G401.6 (cell line): Measurements from ENCODE around the gene MAML2.

Experiments
- FAIRE-seq: peaks from 2 replicates; lab custom pipeline; 2012; peaks lifted over from hg19 to GRCh38; lab: Jason Lieb, UNC

MAML2 gene

DNA sequence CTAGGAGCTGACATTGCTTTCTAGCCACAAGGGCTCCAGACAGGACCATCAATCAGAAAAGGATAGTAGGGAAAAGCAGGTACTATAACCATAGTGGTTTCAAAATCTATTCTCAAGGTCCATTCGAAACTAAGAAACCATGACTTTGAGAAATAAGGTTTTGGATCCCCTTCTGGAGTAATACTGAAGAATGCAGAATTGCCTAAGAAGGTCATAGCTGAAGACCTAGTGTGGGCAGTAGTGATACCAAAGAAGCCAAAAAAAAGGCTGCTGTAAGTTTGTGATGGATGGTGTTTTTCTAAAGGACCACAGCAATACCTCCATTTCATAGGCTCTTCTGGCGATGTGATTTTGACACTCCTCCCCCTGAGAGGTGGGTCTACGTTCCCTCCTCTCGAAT lies 163.1 kb downstream of the MAML2 start:
- no peak for FAIRE-seq

DNA sequence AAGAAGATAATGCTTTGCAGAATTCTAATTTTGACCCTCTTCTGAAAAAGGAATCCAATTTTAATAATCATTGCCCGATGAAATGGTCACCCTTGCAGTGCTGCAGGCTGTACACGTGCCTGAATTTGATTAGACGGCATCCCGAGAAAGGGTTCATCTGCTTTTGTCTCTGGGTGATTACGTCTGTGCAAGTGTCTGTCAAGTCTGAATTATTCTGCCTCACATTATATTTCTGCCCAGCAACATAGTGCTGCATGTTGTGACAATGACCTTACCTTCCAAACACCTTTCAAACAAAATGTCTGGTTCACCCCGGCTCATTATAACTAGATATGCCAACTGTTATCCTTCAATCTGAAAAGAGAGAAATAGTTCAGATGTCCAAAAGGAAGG lies 164.1 kb downstream of the MAML2 start:
- FAIRE-seq = no peak

DNA sequence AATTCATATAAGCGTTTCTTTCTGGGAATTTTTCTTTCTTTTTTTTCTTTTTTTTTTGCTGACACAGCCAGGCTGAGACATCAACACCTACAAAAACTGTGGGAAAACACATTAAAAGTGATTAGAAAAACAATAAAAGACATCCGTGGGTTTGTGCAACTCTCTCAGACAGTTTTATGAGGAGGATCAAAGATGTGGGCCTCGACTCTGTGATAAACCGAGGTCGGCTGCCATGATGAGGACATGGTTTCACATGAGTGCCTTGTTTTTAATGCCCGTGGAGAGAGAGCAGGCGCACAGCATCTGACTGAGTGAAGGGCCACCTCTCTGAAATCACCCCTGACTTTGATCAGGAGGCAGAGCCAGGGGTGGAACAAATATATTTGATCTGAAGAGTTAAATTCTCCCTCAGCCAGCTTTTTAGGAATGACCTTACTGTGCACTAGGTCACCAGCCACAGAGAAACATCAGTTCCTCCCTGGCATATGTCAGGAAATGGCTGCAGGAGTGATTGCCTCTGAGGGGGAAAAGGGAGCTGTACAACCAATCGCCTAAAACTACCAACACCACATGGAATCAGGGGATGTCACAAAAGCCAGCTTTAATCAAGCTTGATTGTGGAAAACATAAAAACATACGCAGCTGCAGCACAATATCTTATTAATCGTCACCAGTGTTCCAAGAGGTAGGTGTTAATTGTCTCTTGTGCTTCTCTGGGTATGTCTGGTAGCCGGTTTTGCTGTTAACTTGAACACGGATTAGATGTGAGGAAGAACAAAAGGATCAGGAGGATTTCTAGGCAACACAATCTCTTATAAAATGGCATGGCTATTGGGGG lies 164.7 kb downstream of the MAML2 start:
- no peak for FAIRE-seq

DNA sequence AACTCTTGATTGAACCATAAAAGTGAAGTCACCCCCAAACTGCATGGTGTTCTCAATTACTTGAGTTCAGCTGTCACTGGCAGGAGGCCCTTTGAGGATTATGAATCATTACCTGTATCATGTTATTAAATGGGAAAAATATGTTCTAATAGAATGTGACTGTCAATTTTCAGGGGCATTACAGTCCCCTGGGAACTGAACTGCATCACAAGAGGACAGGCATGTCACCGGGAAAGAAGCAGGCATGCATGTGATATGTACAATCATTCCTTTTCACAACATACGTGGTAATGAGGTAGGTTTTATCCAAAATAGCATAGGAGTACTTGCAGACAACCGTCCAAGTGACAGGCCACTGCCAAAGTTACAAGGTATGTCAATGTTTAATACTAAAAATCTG lies 165.8 kb downstream of the MAML2 start:
- FAIRE-seq = no peak

DNA sequence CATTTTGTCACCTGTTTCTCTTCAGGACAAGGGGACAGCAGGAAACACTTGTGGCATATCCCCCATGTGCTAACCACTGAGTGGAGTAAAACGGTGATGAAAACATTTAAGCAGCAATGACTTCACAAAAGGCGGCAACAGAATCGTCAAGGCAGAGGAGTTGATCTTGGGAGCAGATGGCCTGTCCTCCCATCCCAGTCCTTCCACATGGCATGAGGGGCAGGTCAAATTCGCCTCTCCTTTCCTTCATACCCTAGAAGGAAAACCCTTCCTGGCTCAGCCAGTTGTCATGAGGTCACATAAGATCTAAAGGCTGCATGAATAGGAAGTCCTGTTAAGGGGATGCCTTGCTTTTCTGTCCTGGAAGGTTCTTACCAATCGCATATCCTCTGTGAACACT lies 169.1 kb downstream of the MAML2 start:
- FAIRE-seq = no peak

DNA sequence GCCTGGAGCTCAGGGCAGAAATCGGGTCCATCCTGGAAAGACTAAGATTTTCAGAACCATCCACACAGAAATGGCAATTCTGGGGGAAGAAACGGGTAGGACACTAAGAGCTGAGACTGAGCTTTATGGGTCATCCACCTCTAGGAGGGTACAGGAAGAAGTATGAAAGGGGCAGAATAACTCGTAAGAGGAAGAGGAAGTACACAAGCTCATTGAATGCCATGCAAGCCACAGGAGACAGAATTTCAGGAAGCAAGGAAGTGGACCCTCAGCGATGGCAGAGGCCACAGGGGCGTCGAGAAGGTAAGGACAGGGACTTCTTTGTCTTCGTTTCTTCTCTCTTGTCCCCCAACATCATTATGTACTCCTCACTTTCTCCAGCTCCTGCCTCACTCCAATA lies 169.6 kb downstream of the MAML2 start:
- FAIRE-seq = no peak

DNA sequence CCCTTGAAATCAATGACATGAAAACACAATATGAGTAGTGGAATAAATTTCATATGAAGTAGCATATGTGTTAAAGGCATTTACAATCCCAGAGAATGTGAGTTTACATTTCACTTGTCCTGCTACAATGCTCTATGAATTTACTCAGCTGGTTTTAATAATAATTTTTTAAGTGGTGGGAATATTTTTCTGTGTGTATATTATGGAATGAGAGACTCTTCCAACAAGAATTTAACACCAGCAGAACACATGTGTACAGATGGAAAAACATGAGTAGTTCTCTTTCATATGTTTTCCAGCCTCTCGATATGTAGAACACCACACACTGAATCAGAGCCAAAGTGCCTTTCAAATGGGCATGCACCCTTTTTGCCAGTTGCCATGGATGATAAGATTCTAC lies 170.4 kb downstream of the MAML2 start:
- no peak for FAIRE-seq

DNA sequence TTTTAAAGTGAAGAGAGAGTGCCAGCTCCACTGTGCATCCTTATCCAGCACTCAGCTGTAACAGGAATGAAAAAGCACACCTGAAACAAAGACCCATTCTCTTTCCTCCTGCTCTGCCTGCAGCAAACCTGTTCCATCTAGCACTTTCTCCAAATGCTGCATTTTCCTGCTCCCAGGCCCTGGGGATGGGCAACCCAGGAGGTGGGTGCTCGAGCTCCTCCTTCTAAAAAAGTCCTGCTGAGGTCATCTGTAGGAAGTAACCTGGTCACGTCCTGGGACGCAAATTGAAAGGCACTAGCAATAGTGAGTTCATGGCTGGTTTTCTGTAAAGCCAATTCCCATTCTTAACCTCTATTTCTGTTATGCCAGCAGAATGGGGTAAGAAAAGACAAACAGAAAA lies 173.7 kb downstream of the MAML2 start:
- FAIRE-seq = no peak

DNA sequence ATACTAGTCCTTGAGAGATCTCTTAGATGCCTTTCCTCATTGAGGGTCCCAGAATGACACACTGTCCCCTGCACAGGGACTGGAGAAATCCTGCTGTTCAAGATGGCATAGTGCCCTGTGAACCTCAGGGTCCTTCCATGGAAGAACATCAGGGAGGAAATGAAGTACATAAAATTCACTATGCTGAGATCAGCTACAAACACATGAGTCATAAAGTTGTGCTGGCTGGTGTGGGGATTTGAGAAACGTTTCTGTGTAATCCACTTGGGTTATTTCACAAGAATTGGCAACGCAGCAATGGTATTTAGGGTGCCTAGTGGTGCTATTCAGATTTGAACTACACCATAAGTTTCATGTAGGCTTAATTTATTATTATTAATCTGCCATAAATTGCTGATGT lies 174.4 kb downstream of the MAML2 start:
- FAIRE-seq = no peak

DNA sequence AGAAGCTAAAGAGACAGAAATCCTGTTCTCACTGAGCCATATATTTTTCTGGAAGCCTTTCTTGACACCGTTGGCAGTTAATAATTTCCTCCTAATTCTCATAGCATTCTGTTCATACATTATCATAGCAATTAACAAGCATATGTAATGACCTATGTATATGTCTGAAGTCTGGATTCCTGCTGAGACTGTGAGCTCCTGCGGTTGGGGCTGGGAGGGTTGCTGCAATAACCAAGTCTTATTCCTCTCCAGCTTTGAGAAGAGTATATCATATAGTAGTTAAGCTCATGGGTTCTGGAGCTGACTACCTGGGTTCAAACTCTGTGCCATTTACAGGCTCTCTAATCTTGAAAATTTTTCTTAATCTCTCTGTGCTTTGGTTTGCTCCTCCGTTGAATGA lies 175.2 kb downstream of the MAML2 start:
- FAIRE-seq = no peak

DNA sequence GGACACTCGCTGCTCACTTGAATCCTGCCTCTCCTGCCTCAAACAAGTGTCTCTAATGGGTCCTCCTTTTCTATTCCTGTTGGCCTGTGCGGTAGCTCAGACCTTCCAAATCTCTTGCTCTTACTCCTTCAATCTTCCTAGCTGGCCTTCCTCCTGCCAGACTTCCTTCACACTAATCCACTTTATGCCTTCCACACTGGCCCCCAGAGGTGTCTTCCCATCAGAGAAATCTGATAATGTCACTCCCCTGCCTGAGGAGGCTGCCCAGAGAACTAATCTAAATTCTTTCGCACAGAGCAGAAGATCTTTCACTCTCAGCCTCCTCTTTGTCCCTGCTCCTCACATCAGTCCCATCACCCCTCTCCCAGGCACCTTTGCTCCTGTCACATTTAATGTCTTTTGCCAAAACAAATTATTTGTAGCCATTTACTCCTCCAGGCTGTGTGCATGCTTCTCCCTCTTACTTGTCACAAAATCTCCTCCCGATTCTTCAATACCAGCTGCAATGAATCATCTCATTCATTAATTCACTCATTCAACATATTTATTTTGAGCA lies 175.7 kb downstream of the MAML2 start:
- FAIRE-seq = no peak

DNA sequence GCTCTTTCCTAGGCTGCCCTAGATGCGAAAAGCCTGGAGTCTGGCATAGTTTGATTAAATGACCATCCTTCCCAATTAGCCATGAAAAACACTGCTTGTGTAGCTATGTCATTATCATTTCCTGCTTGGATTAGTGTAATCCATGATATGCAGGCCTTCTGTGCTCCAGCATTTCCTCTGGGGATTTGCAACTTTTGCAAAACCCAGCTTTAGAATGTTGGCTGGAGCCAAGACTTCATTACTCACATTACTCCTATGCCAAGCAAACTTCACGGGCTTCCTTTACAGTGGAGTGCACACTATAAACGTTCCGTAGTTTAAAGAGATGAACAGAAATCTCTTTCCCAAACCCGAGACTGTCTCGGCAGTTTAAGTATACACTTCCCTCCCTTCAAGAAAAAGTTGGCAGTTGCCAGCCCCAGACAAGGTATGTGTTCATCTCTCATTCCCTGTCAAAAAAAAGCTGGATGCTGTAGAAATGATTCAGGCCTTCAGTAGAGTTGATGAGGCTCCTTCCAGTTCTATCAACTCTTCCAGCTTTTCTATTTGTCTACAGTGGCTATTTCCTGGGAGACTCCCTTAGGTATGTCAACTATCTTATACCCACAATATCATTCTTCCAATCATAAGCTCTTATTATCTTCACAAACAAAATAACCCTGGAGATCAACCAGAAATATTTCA lies 180.0 kb downstream of the MAML2 start:
- FAIRE-seq = no peak

DNA sequence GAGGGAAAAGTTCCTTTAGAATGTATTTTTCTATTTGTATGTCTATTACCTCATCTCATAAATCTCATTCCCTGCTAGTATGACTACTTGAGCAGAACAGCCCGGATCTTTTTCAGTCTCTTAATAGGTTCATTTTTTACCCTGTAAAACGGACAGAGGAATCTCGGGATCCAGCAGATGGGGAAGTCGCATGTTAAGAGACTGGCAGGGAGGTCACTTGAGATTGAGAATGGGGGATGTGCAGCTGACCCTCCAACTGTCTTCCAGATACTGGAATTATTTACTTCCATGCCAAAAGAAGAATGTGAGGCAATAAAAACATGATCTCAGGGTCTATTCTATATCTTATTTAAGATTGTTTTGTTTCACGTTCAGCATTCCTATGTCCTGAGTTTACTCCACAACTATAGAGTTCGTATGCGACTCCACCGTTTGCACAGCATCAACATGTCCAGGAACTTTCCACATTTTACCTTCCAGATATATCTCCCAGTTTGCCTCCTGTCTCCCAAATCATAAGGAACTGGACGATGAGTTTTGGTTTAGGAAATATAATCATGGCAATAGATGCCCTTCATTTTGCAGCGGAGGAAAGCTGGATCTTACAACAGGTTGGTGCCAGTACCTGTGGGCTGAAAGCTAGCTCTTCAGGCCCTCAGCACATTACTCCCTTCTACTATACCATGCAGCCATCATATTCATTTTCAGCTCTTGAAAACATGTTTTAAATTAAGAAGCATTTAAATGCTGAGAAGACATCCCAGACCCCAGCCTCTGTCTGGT lies 181.5 kb downstream of the MAML2 start:
- FAIRE-seq = no peak

DNA sequence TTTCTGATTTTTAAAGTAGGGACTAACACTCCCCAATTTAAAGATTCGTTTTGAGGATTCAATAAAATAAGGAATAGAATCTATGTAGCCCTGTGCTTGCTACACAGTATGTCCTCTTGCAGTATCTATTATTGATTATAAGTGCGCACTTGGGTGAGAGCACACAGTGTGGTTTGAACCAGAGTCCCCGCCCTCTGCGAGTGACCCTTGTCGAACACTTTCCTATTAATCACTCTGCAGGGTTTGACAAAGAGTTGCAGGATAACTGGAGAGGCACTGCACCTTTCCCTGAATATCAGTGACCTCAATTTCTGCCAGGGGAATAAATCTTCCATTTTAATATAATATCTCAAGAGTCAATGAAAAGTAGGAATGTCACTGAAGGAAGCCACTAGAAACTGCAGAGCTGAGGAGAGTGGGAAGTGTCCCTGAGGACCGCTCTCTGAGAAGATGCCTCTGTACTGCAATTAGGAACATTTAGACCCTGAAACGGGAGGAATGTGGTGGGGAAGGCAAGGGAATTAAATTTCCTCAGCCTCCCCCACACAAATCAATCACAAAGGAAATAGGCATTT lies 182.2 kb downstream of the MAML2 start:
- no peak for FAIRE-seq

DNA sequence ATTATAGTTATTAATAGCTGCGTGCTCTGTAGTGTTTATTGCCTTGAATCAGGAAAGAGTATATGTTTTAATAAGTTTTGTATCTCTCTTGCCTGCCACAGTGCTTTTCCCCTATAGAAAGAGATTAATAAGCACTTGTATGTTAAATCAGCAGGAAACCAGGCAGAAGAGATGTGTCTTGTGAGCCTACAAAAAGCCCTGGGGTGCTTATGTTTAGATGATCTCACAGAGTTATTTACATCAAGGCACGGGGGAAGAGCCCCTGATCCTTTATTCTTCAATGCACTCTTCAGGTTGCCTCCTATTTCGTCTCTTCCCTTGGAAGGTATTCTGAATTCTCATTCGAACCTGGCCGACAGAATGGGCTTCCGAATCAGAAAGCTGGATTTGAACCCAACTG lies 183.0 kb downstream of the MAML2 start:
- no peak for FAIRE-seq

DNA sequence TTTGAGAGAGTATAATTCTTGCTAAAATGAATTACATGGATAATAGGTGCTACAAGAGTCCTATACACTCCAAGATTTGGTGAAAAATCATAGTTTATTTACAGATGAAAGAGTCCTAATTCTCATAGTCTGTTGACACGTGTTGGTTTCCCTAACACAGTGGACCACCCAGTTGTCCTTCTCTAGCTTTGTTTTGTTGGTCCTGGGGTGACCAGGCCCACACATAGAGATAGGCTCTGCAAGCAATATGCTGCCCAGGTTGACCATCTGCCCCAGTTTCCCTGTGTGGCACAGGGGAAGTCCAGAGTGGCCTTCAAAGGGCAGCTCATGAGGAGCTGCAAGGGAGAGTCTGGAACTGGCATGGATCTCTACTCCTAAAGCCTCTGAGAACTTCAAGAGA lies 184.9 kb downstream of the MAML2 start:
- no peak for FAIRE-seq

DNA sequence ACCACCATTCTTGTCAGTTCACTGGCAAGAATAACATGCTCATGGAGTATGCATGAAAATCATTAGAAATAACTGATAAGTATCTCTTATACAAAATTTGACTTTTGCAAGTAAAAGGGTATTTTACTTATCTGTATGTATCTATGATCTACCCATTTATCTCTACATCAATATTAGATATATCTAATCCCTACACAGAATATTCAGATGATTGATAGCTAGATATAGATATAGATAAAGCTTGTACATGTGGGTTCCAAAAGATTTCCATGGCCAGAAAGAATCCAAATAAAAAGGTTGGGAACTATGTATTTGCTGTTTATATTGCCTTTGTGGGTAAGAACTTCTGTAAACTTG lies 185.5 kb downstream of the MAML2 start:
- FAIRE-seq = no peak

DNA sequence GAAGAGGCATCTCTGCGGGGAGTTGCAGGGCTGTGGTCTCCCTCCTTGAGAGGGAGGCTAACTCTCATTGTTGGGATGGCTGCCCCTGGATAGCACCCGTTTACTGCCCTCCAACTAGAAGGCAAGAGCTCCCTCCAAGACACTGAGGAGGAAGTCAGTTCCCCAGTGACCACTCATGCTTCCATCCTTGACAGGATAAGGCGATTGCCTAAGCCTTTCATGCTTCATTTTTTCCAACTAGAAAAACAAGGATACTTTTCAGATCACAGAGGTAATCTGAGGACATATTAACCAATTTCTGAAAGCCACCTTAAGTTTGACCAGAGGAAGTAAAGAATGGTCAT lies 186.6 kb downstream of the MAML2 start:
- no peak for FAIRE-seq

DNA sequence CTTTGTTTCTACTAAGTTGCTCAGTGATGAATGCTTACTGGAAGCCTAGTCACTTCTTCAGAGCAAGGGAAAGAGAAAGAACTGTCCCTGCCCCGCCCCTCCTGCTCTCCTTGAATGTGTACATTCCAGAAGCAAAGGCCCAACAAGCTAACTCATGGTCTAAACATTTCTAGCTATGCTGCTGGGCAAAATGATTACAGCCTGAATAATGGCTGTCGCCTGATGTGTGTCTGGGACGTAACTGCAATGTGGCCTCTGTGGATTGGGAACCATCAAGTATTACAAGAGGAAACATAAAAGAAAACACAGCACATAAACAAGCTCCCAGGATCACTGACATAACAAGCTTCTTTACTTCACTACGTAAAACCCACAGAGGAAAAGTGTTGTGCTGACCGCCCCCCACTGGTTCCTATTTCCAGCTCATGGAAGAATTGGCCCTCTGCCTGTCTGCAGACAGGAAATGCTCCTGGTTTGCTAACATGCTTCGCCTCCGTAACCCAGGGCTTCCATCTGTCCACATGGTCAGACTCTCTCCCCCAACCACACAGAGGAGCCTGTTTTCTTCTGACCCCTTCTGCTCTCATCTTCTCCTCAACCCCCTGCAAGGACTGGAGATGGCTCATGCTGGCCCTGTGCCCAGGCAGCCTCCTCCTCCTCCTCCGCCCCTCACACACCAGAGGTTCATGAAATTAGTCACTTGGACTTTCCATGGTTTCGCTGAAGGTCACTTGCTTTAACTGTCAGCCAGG lies 187.2 kb downstream of the MAML2 start:
- no peak for FAIRE-seq

DNA sequence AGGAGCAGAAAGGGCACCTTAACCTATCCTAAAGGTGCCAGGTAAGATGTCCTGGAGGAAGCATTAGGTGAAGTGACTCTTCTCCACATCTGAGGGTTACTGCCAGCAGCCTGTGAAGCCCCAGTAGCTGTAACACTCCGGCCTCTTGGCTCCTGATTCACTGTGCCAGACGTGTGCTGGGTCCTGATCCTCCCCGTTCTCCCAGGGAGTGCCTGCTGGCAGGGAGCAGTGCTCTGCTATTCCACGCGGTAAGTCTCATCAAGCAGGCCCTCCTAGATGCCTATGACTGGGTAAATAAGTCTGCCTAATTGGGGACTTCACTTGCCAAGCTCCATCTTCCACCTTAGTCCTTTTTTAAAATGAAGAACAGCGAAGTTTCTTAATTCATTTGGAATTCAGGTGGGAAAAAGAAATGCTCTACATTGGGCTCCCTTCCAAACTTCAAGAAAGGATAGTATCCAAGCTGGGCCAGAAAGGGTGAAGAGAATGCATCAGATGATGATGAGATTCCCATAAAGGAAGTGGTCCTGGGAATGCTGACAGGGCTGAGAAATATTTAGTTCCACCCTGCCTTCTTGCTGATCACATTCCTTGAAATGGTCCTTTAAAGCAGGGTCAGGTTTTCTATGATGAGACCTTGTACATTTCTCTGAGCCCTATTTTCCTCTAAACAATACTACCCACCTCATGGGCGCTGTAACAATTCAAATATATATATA lies 188.0 kb downstream of the MAML2 start:
- no peak for FAIRE-seq

DNA sequence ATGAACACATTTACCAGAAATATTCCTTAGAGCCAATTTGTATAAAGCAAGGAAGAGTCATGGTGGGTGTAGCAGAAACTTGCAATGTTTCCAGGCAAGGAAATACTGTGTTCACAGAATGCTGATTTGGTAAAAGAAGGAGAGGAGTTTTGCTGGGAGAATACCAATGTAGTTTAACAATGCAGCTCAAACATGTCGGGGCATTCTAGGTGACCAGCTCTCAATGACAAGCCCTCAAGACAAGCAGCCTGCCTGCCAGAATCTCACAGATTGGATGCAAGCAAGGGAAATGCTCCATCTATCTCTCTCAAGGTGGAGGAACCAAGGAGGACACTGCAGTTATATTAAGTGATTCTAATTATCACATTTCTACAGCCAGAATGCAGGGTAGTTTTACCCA lies 190.4 kb downstream of the MAML2 start:
- no peak for FAIRE-seq
